ENCODE results near the gene CACNA1C. TPM values are rescaled to one million over a fixed set of nuclear protein-coding genes. Genes with fewer than 3 reads are reported as not detected.

Gene CACNA1C
- polyA plus RNA-seq, 1 donor from 2014 or later, result 0.06 TPM

- Mint-ChIP-seq H3K9me3 (peaks cover 0 to 6% (median 1%) of the 10 kb centered on the region in 3 donors), H3K4me1 (peaks cover 0 to 3% (median 3%) of the 10 kb centered on the region in 3 donors), H3K4me3 (no peak overlapping the region), H3K36me3 (no peaks in the 10 kb centered on the region), H3K27me3 (peaks cover 13% of the 10 kb centered on the region), H3K27ac (no peak overlapping the region)
Observed at GRCh38 chr12:2282318-2282717, 229.5 kb downstream of the CACNA1C start.

- Mint-ChIP-seq H3K27ac (no peak overlapping the region), H3K4me3 (no peak overlapping the region), H3K4me1 (peaks cover 0 to 3% (median 3%) of the 10 kb centered on the region in 3 donors), H3K36me3 (no peaks in the 10 kb centered on the region), H3K27me3 (peaks cover 16% of the 10 kb centered on the region), H3K9me3 (peaks cover 0 to 6% (median 1%) of the 10 kb centered on the region in 3 donors)
Observed at GRCh38 chr12:2283480-2283879, 230.7 kb downstream of the CACNA1C start.

- no peaks in the 10 kb centered on the region for H3K36me3 Mint-ChIP-seq
- no peak overlapping the region for H3K27ac Mint-ChIP-seq
- peaks cover 16% of the 10 kb centered on the region for H3K27me3 Mint-ChIP-seq
- H3K4me3 Mint-ChIP-seq, result no peak overlapping the region
- H3K9me3 Mint-ChIP-seq, result peaks cover 0 to 6% (median 1%) of the 10 kb centered on the region in 3 donors
- peaks cover 0 to 3% (median 3%) of the 10 kb centered on the region in 3 donors for H3K4me1 Mint-ChIP-seq
Observed at GRCh38 chr12:2283916-2284315, 231.1 kb downstream of the CACNA1C start.

GRCh38 chr12:2284321-2284813 is 231.6 kb downstream of the CACNA1C start:
- Mint-ChIP-seq H3K27ac (no peak overlapping the region), H3K4me1 (peaks cover 0 to 3% (median 3%) of the 10 kb centered on the region in 3 donors), H3K9me3 (peaks cover 0 to 6% (median 0%) of the 10 kb centered on the region in 3 donors), H3K27me3 (peaks cover 16% of the 10 kb centered on the region), H3K36me3 (no peaks in the 10 kb centered on the region), H3K4me3 (no peak overlapping the region)

- no peaks in the 10 kb centered on the region for H3K36me3 Mint-ChIP-seq
- H3K27ac Mint-ChIP-seq, result no peak overlapping the region
- H3K9me3 Mint-ChIP-seq, result peaks cover 0 to 6% (median 0%) of the 10 kb centered on the region in 3 donors
- peaks cover 16% of the 10 kb centered on the region for H3K27me3 Mint-ChIP-seq
- peaks cover 0 to 3% (median 3%) of the 10 kb centered on the region in 3 donors for H3K4me1 Mint-ChIP-seq
- no peak overlapping the region for H3K4me3 Mint-ChIP-seq
Observed at GRCh38 chr12:2284857-2285256, 232.1 kb downstream of the CACNA1C start.

- Mint-ChIP-seq H3K27me3 (peaks cover 16% of the 10 kb centered on the region), H3K4me3 (no peak overlapping the region), H3K9me3 (peaks cover 0 to 6% (median 0%) of the 10 kb centered on the region in 3 donors), H3K27ac (no peak overlapping the region), H3K36me3 (no peaks in the 10 kb centered on the region), H3K4me1 (peaks cover 0 to 3% (median 3%) of the 10 kb centered on the region in 3 donors)
Observed at GRCh38 chr12:2285462-2285861, 232.7 kb downstream of the CACNA1C start.

- H3K9me3 Mint-ChIP-seq, result peaks cover 0 to 5% (median 0%) of the 10 kb centered on the region in 3 donors
- H3K4me3 Mint-ChIP-seq, result no peak overlapping the region
- H3K4me1 Mint-ChIP-seq, result peaks cover 0 to 3% (median 3%) of the 10 kb centered on the region in 3 donors
- H3K36me3 Mint-ChIP-seq, result no peaks in the 10 kb centered on the region
- no peak overlapping the region for H3K27ac Mint-ChIP-seq
- peaks cover 16% of the 10 kb centered on the region for H3K27me3 Mint-ChIP-seq
Observed at GRCh38 chr12:2286047-2286446, 233.3 kb downstream of the CACNA1C start.

GRCh38 chr12:2286461-2287131 is 233.8 kb downstream of the CACNA1C start:
- Mint-ChIP-seq H3K9me3 (no peaks in the 10 kb centered on the region), H3K36me3 (no peaks in the 10 kb centered on the region), H3K4me3 (no peak overlapping the region), H3K4me1 (peaks cover 0 to 3% (median 3%) of the 10 kb centered on the region in 3 donors), H3K27ac (no peak overlapping the region), H3K27me3 (peaks cover 17% of the 10 kb centered on the region)

- Mint-ChIP-seq H3K4me3 (no peak overlapping the region), H3K36me3 (no peaks in the 10 kb centered on the region), H3K27me3 (peaks cover 17% of the 10 kb centered on the region), H3K4me1 (peaks cover 0 to 3% (median 3%) of the 10 kb centered on the region in 3 donors), H3K27ac (no peak overlapping the region), H3K9me3 (no peaks in the 10 kb centered on the region)
Observed at GRCh38 chr12:2287151-2287550, 234.4 kb downstream of the CACNA1C start.

GRCh38 chr12:2287589-2287988 is 234.8 kb downstream of the CACNA1C start:
- Mint-ChIP-seq H3K9me3 (no peaks in the 10 kb centered on the region), H3K27ac (no peak overlapping the region), H3K4me1 (peaks cover 0 to 3% (median 3%) of the 10 kb centered on the region in 3 donors), H3K27me3 (peaks cover 17% of the 10 kb centered on the region), H3K36me3 (no peaks in the 10 kb centered on the region), H3K4me3 (no peak overlapping the region)

GRCh38 chr12:2288001-2288400 is 235.2 kb downstream of the CACNA1C start:
- Mint-ChIP-seq H3K4me1 (peaks cover 0 to 3% (median 3%) of the 10 kb centered on the region in 3 donors), H3K27me3 (peaks cover 17% of the 10 kb centered on the region), H3K9me3 (no peaks in the 10 kb centered on the region), H3K27ac (no peak overlapping the region), H3K36me3 (no peaks in the 10 kb centered on the region), H3K4me3 (no peak overlapping the region)

- peaks cover 0 to 3% (median 3%) of the 10 kb centered on the region in 3 donors for H3K4me1 Mint-ChIP-seq
- H3K4me3 Mint-ChIP-seq, result no peak overlapping the region
- no peaks in the 10 kb centered on the region for H3K9me3 Mint-ChIP-seq
- H3K27ac Mint-ChIP-seq, result no peak overlapping the region
- peaks cover 17% of the 10 kb centered on the region for H3K27me3 Mint-ChIP-seq
- no peaks in the 10 kb centered on the region for H3K36me3 Mint-ChIP-seq
Observed at GRCh38 chr12:2288471-2288870, 235.7 kb downstream of the CACNA1C start.

GRCh38 chr12:2288875-2289274 is 236.1 kb downstream of the CACNA1C start:
- no peak overlapping the region for H3K4me3 Mint-ChIP-seq
- H3K36me3 Mint-ChIP-seq, result no peaks in the 10 kb centered on the region
- H3K27ac Mint-ChIP-seq, result no peak overlapping the region
- H3K9me3 Mint-ChIP-seq, result no peaks in the 10 kb centered on the region
- peaks cover 16% of the 10 kb centered on the region for H3K27me3 Mint-ChIP-seq
- peaks cover 0 to 3% (median 1%) of the 10 kb centered on the region in 3 donors for H3K4me1 Mint-ChIP-seq

- Mint-ChIP-seq H3K4me1 (peaks cover 0 to 5% (median 0%) of the 10 kb centered on the region in 3 donors), H3K27ac (no peak overlapping the region), H3K4me3 (no peak overlapping the region), H3K9me3 (no peaks in the 10 kb centered on the region), H3K36me3 (no peaks in the 10 kb centered on the region), H3K27me3 (peaks cover 11% of the 10 kb centered on the region)
Observed at GRCh38 chr12:2289525-2289924, 236.7 kb downstream of the CACNA1C start.

GRCh38 chr12:2290091-2290490 is 237.3 kb downstream of the CACNA1C start:
- Mint-ChIP-seq H3K4me1 (peaks cover 0 to 3% (median 2%) of the 10 kb centered on the region in 3 donors), H3K27ac (no peak overlapping the region), H3K36me3 (no peaks in the 10 kb centered on the region), H3K4me3 (no peak overlapping the region), H3K27me3 (peaks cover 8% of the 10 kb centered on the region), H3K9me3 (no peaks in the 10 kb centered on the region)
